Left cardiac atrium (tissue), 4 donors: ENCODE results near the gene CENATAC. TPM values are rescaled to one million over a fixed set of nuclear protein-coding genes. Genes with fewer than 3 reads are reported as not detected.
"Not testable (repeated sequence)": the region's sequence is repeated elsewhere in the genome, so short reads cannot be mapped to it uniquely, and the experiment has no call there.

ENCODE experiments used
- ATAC-seq, 2 donors: fragments of 200-7000 bp; cut with Tn5 transposase; one replicate each; pipeline ENCODE4 v1.9.1; 2020; ENCODE audit warnings: mild to moderate bottlenecking in 2 of 2, moderate library complexity in 2 of 2
- DNase-seq: peaks from one replicate; pipeline ENCODE4 v3.0.0-alpha.2; 2020
- intact Hi-C, 2 donors: fragments of 100-400 bp; cut with DNase I; formaldehyde crosslinking; loops; one replicate each; pipeline versions ENCODE4 v1.14.1 to v1.15.1; 2022 to 2023
- microRNA-seq, 2 donors: library from miRNA; unstranded; fragments of <30 nt; microRNA quantifications; one replicate each; pipeline ENCODE4 v1.2.0, GENCODE V29; 2020
- total RNA-seq, 2 donors: library from RNA; stranded (reverse); fragmentation: NEBNext Ultra II Directional; extraction: Animal tissue kit (Norgen Biotek cat#: 25700); gene quantifications; one replicate each; pipeline ENCODE4 v1.2.1, GENCODE V29; 2021
- donor health status: DM: no; HTN: yes; CAD: no.
- donor health status: DM: no; HTN: yes; CAD: no; lungs with severe emphysema.
- donor health status: DM: yes; HTN: yes; CAD: no.
- donor health status: Dilated cardiomyopathy.

The CENATAC gene
- total RNA-seq, 2 donors from 2014 or later: 10.2 to 16.6 TPM

DNA sequence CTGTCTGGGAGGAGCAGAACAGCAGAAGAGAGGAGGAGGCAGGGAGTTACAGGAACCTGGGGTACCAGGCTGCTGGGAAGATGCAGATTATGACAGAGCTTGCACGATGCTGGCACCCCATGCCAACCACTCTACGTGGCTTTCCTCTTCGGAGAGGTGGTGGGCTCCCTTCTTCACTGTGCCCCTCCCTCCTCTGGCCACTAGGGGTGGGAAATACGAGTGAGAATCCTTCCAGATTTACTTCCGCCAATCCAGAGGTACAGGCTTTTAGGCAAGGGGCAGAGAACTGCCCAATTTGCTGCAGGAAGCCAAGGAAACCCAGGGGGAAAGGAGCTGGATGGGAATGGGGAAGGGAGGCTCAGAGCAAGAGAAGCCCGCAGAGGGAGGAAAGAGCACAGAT, 46.8 kb downstream of the CENATAC start:
- intact Hi-C loops: no loop called here
- ATAC-seq: no peak
- no peak for DNase-seq

- intact Hi-C loops: no loop called here
- DNase-seq: no peak
- ATAC-seq: no peak
Measured at GRCh38 chr11:119046489-119046888, 48.6 kb downstream of the CENATAC start.

DNA sequence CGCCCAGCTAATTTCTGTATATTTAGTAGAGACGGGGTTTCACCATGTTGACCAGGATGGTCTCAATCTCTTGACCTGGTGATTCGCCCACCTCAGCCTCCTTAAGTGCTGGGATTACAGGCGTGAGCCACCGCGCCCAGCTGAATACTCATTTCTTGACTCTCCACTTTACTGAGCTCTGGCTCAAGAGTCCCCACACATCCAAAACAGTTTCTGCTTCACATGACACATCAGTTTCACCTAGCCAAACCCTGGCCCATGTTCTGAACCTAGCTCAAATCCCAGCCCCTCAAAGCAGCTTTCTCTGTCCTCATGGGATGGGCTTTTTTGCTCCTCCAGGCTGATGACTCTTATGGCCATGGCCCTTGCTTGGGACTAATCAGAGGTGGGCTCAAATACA, 49.3 kb downstream of the CENATAC start:
- ATAC-seq (no peak), DNase-seq (no peak)
- intact Hi-C loops: no loop called here

DNA sequence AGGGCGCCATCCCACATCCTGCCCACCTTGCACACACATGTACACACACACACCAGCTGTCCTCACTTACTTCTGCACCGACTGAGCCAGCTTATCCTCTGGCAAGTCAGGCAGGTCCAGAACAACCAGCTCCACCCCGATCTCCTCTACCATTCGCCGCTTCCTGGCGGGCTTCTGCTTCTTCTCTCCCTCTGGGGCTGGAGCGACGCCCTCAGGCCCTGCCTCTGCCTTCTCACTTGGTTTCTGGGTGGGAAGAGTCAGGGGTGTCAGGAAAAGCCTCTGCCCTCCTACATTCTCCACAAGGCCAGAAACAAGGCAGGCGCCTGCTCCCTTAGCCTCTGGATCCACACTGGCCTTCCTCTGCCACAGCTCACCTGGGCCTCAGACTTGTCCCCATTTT, 50.7 kb downstream of the CENATAC start:
- intact Hi-C loops: no loop called here
- no peak for ATAC-seq

GRCh38 chr11:119049081-119049480, 51.1 kb downstream of the CENATAC start:
- intact Hi-C loops: no loop called here
- no peak for ATAC-seq

More for the DNA sequence above, 50.7 kb downstream of the CENATAC start:
- no peak for DNase-seq

GRCh38 chr11:119051440-119052162, 53.7 kb downstream of the CENATAC start:
- ATAC-seq: no peak
- intact Hi-C loops: no loop called here
- no peak for DNase-seq

More at GRCh38 chr11:119049081-119049480, 51.1 kb downstream of the CENATAC start:
- DNase-seq: no peak

DNA sequence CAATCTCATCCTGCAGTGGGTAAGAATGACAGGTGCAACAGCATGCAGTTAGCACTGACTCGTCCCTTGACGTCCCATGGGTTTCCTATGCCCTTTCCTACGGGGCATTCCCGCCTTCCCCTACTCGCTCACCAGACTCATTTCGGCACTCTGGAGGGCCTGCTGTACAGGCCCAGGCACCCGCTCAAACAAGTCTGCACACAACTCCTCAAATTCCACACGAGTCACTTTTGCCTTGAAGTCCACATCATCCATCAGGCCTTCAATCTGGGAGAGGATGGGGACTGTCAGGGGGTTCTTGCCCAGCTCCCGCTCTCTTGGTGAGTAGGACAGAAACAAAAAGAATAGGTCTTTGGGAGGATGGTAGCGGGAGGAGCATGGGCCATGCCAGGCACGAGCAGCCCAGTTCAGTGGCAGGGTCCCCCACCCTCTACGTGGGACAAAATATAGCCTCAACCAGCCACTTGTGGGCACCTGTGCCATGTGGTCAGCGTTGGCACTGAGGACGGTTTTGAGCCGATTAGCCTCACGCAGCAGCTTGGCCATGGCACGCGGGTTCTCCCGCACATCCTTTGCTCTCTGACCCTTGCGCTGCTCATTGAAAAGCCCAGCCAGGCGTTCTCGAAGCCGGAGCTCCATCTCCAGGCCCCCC, 54.4 kb downstream of the CENATAC start:
- ATAC-seq (no peak), DNase-seq (no peak)
- intact Hi-C loops: no loop called here

DNA sequence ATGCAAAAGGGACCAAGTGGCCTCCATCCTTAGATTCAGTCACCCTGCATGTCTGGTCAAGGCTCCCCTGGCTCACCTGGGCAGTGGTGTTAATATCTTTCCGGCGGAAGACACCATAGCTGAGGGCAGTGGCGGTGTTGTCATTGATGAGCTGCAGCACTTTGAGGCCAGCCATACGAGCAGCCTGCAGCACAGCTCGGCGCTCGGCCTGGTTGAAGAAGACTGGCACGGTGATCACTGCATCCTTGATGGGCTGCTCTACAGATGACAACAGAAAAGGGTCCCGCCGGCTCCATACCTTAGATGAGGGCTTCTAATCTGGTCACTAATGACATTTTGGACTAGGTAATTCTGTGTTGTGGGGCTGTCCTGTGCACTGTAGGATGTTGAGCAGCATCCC, 56.5 kb downstream of the CENATAC start:
- intact Hi-C loops: no loop called here
- DNase-seq (no peak), ATAC-seq (no peak)

DNA sequence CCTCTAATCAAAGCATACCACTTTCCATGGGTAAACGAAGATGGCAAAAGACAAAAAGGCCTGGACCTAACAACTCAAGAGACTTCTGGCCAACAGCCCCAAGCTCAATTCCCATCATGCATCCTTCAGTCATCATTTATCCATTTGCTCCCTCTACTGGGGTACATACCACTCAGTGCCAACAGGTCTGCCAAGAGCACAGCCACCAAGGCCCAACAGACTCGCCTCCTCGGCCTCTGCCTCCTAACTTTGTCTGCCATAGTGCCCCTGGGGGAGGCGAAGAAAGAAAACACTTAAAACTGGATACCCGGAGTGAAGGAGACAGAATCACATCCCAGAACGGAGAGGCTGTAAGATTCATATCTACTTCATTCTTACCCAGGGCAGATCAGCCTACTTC, 58.0 kb downstream of the CENATAC start:
- intact Hi-C loops: no loop called here
- ATAC-seq: no peak
- DNase-seq: no peak

GRCh38 chr11:119056421-119056999, 58.6 kb downstream of the CENATAC start:
- intact Hi-C loops: no loop called here
- peak; percentile 6 to 31 for ATAC-seq
- peak; percentile 36 for DNase-seq

DNA sequence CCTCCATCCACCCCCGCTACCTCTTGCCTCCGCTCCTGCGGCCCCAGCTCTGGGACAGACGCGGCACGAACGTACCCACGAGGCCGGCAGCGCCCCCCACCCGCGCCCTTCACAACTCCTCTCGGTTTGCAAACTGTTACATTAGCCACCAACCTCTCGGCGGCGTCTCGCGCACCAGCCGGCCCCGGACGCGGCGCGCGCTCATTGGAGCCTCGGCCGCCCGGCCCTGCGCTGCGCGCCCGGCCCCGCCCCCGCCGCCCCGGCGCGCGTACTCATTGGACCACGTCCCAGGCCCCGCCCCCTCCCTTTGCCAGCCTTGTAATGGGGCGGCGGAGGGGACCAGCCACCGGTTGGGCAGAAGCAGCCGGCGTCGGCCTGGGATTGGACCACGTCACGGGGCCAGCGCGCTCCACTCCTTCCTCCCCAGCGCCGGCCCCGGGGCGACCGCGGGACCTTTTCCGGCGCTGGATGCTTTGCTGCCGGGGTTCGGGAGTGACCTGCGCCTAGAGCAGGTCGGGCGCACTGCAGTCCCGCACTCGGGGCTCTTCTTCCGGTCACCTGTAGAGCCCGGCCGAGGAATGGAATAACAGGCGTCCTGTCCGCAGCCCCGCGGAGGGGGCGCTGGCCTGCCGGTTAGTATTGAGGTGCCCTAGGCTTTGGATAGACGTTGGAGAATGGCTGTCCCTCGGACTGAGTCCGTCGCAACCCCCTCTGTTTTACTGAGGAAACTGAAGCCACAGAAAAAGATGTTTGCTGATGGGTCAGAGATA, 59.2 kb downstream of the CENATAC start, which contains the start of gene HYOU1:
Gene HYOU1, minus strand, starts transcription at position 206 of the 770 bp plus-strand sequence. CDS start 1,045 bp downstream, outside the sequence.
- intact Hi-C loops: no loop called here

GRCh38 chr11:119059128-119059527, 61.2 kb downstream of the CENATAC start:
- ATAC-seq, DNase-seq, intact Hi-C loops: not testable (repeated sequence)

More for the DNA sequence above, 59.2 kb downstream of the CENATAC start, which contains the start of gene HYOU1:
- ATAC-seq: peak; percentile 97 to 98
- peak; percentile 100 for DNase-seq

GRCh38 chr11:119061256-119061655, 63.3 kb downstream of the CENATAC start:
- intact Hi-C loops: no loop called here
- DNase-seq (no peak), ATAC-seq (no peak)

DNA sequence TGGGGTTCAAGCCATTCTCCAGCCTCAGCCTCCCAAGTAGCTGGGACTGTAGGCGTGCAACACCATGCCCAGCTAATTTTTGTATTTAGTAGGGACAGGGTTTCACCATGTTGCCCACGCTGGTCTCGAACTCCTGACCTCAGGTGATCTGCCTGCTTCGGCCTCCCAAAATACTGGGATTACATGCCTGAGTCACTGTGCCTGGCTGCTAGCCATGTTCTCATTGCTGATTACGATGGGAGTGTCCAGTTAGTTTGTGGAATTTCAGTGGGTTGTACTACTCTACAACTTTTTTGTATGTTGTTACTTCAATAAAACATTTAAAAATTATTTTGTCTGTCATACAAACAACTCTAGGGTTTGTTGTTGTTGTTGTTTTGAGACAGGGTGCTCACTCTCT, 64.8 kb downstream of the CENATAC start:
- ATAC-seq (no peak), DNase-seq (peak; percentile 67)
- intact Hi-C loops: no loop called here

- ATAC-seq (no peak), DNase-seq (no peak)
- intact Hi-C loops: no loop called here
Measured at GRCh38 chr11:119065369-119065768, 67.4 kb downstream of the CENATAC start.

Small RNA genes lying within 50 kb of the gene (microRNA-seq; reads per million reads assigned to microRNA genes)
- 0 to 0.20 reads per million in 2 donors for gene MIR3656

Other genes with a start within 250 kb of the CENATAC start
- gene DDX6, start 207.0 kb upstream of the CENATAC start, total RNA-seq: 100 to 1,000 TPM; 109 to 115 TPM
- not detected for gene CXCR5, start 114.2 kb upstream of the CENATAC start, total RNA-seq
- gene BCL9L, start 72.2 kb upstream of the CENATAC start, total RNA-seq: 10 to 100 TPM; 39.8 to 41.3 TPM
- not detected for gene UPK2, start 41.8 kb upstream of the CENATAC start, total RNA-seq
- not detected for gene FOXR1, start 26.4 kb upstream of the CENATAC start, total RNA-seq
- 100 to 1,000 TPM; 816 to 856 TPM for gene RPS25, start 20.2 kb downstream of the CENATAC start, total RNA-seq
- gene TRAPPC4, start 20.6 kb downstream of the CENATAC start, total RNA-seq: 10 to 100 TPM; 29.4 to 47.1 TPM
- gene SLC37A4, start 32.7 kb downstream of the CENATAC start, total RNA-seq: 1 to 10 TPM; 7.2 to 8.4 TPM
- gene HYOU1, start 59.1 kb downstream of the CENATAC start, total RNA-seq: 100 to 1,000 TPM; 114 to 122 TPM
- gene VPS11, start 69.7 kb downstream of the CENATAC start, total RNA-seq: 10 to 100 TPM; 20.1 to 23.2 TPM
- 10 to 100 TPM; 19.8 to 23.2 TPM for gene HMBS, start 86.7 kb downstream of the CENATAC start, total RNA-seq
- 10 to 100 TPM; 25.9 to 27.7 TPM for gene DPAGT1, start 103.7 kb downstream of the CENATAC start, total RNA-seq
- gene C2CD2L, start 109.2 kb downstream of the CENATAC start, total RNA-seq: 1 to 10 TPM; 8.7 to 9.3 TPM
- 10 to 100 TPM; 12.9 to 17.5 TPM for gene HINFP, start 123.4 kb downstream of the CENATAC start, total RNA-seq
- gene ABCG4, start 150.9 kb downstream of the CENATAC start, total RNA-seq: 1 to 10 TPM in 1 of 2 donors, under 1 TPM in 1; 0.68 to 1.8 TPM
- 10 to 100 TPM; 14.8 to 18.3 TPM for gene NLRX1, start 170.6 kb downstream of the CENATAC start, total RNA-seq
- gene NHERF4, start 187.3 kb downstream of the CENATAC start, total RNA-seq: 1 to 10 TPM in 1 of 2 donors, under 1 TPM in 1; 0.84 to 3.2 TPM
- 10 to 100 TPM; 11.1 to 13.8 TPM for gene CBL, start 208.2 kb downstream of the CENATAC start, total RNA-seq